Measurements from ENCODE around the gene RFC3.

GRCh38 chr13:33870046-33870668, 52.2 kb downstream of the RFC3 start:
- no peak for TF ChIP-seq CTCF (IDR thresholded peaks at IDR 0.05)
- no peak for TF ChIP-seq POLR2A (IDR thresholded peaks at IDR 0.05)
- TF ChIP-seq POLR2AphosphoS5 (IDR thresholded peaks at IDR 0.05) = no peak
